Fibroblast of lung (primary cell): ENCODE measurements around the gene ID1.

Experiments used
- CTCF ChIP-seq, 2 donors: IDR thresholded peaks in 1 of 2; conservative IDR thresholded peaks in 1 of 2; 1 replicate in 1 of 2; 2 replicates in 1 of 2; pipeline ENCODE4 v1.5.1; 2011 to 2012; ENCODE audit warnings: low read length in 2 of 2, control low read depth in 1 of 2, inconsistent platforms in 1 of 2, low read depth in 1 of 2, mild to moderate bottlenecking in 1 of 2
- EZH2 ChIP-seq: IDR thresholded peaks from 2 replicates; pipeline ENCODE4 v1.5.1; 2012; ENCODE audit warnings: low read length, control low read depth, mild to moderate bottlenecking; ENCODE audit errors: missing control alignments

DNA sequence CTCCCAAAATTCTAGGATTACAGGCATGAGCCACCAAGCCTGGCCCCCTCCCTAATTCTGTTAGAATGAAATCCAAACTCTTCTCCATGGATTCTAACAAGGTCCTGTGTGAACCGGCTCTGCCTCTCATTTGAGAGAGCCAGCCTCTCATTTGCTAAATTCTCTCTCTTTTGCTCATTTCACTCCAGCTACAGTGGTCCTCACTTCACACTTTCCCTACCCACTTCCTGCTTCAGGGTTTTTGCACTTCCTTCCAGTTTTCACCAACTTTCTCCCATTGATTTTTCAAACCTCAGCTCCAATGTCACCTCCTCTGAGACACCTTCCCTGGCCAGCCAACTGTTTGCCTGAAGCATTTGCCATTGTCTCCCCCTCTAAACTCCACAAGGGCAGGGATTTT lies 37.7 kb downstream of the ID1 start:
- TF ChIP-seq CTCF (conservative IDR thresholded peaks at IDR 0.05 in 1 of 2, IDR thresholded peaks at IDR 0.05 in 1 of 2; ENCODE audit: low read depth in 1 of 2, low read length in 2 of 2) (no peak), EZH2 (no peak)
